HFF-Myc (cell line): ENCODE measurements around the gene SIN3B.
"Not testable (repeated sequence)": the region's sequence is repeated elsewhere in the genome, so short reads cannot be mapped to it uniquely, and the experiment has no call there.

Source experiments
- DNase-seq: peaks from one replicate; pipeline ENCODE4 v3.0.0-alpha.2; 2011; ENCODE audit warnings: low read depth; ENCODE audit errors: extremely low read depth
- H3K4me3 ChIP-seq: replicated peaks from 2 replicates; pipeline ENCODE4 v1.5.1; 2011; ENCODE audit warnings: low read depth, mild to moderate bottlenecking, control low read depth, low read length
- CTCF ChIP-seq: IDR thresholded peaks from 2 replicates; pipeline ENCODE4 v1.5.1; 2012; ENCODE audit warnings: mild to moderate bottlenecking, low read depth, low read length, control low read depth; ENCODE audit errors: missing control alignments

Gene SIN3B

GRCh38 chr19:16871871-16872270 is 42.7 kb downstream of the SIN3B start:
- no peak for TF ChIP-seq CTCF
- no peak for DNase-seq
- no peak overlapping the region for H3K4me3 ChIP-seq

- no peak for DNase-seq
- H3K4me3 ChIP-seq, result no peak overlapping the region
- TF ChIP-seq CTCF, result no peak
Observed at GRCh38 chr19:16872728-16873127, 43.5 kb downstream of the SIN3B start.

GRCh38 chr19:16873594-16873993 is 44.4 kb downstream of the SIN3B start:
- no peak for DNase-seq
- H3K4me3 ChIP-seq, result no peak overlapping the region
- TF ChIP-seq CTCF, result no peak

GRCh38 chr19:16874250-16874977 is 45.2 kb downstream of the SIN3B start:
- TF ChIP-seq CTCF, result no peak
- no peak overlapping the region for H3K4me3 ChIP-seq
- DNase-seq, result no peak

GRCh38 chr19:16874978-16875299 is 45.7 kb downstream of the SIN3B start:
- not testable (repeated sequence) for DNase-seq, H3K4me3 ChIP-seq

GRCh38 chr19:16875584-16876555 is 46.7 kb downstream of the SIN3B start:
- no peak for TF ChIP-seq CTCF
- DNase-seq, result no peak
- H3K4me3 ChIP-seq, result no peak overlapping the region

- no peak for TF ChIP-seq CTCF
- H3K4me3 ChIP-seq, result no peak overlapping the region
- no peak for DNase-seq
Observed at GRCh38 chr19:16876904-16877361, 47.7 kb downstream of the SIN3B start.
